Peyer's patch (tissue), 4 donors: Measurements from ENCODE around the gene GLI2.

ENCODE experiments used
- POLR2A ChIP-seq, 2 donors: fragments of 450-650 bp; IDR thresholded peaks; one replicate each; pipeline ENCODE4 v1.5.1; 2017; ENCODE audit warnings: antibody characterized with exemption in 2 of 2, mild to moderate bottlenecking in 2 of 2, moderate library complexity in 2 of 2
- TF ChIP-seq, protein P1 (sequence below), 6 experiments: fragments of 450-650 bp in 4 of 6; fragments of 200-600 bp in 2 of 6; sonication (generic) in 1 of 6; IDR thresholded peaks; one replicate each; pipeline ENCODE4 v1.5.1; 2017 to 2019; ENCODE audit warnings: antibody characterized with exemption in 6 of 6, mild to moderate bottlenecking in 3 of 6, moderate library complexity in 1 of 6

GRCh38 chr2:120747706-120748105, 12.0 kb downstream of the GLI2 start:
- TF ChIP-seq, protein P1, sequence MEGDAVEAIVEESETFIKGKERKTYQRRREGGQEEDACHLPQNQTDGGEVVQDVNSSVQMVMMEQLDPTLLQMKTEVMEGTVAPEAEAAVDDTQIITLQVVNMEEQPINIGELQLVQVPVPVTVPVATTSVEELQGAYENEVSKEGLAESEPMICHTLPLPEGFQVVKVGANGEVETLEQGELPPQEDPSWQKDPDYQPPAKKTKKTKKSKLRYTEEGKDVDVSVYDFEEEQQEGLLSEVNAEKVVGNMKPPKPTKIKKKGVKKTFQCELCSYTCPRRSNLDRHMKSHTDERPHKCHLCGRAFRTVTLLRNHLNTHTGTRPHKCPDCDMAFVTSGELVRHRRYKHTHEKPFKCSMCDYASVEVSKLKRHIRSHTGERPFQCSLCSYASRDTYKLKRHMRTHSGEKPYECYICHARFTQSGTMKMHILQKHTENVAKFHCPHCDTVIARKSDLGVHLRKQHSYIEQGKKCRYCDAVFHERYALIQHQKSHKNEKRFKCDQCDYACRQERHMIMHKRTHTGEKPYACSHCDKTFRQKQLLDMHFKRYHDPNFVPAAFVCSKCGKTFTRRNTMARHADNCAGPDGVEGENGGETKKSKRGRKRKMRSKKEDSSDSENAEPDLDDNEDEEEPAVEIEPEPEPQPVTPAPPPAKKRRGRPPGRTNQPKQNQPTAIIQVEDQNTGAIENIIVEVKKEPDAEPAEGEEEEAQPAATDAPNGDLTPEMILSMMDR (IDR thresholded peaks at IDR 0.05): no peak
- no peak for TF ChIP-seq POLR2A (IDR thresholded peaks at IDR 0.05)
